HG02642 (cell line): Measurements from ENCODE around the gene CELF4.

ENCODE experiments used
- ATAC-seq: cut with Tn5 transposase; IDR thresholded peaks from one replicate; pipeline ENCODE4 v1.9.1; 2021; ENCODE audit warnings: mild to moderate bottlenecking; ENCODE audit not compliant: unreplicated experiment, poor library complexity

Gene CELF4

DNA sequence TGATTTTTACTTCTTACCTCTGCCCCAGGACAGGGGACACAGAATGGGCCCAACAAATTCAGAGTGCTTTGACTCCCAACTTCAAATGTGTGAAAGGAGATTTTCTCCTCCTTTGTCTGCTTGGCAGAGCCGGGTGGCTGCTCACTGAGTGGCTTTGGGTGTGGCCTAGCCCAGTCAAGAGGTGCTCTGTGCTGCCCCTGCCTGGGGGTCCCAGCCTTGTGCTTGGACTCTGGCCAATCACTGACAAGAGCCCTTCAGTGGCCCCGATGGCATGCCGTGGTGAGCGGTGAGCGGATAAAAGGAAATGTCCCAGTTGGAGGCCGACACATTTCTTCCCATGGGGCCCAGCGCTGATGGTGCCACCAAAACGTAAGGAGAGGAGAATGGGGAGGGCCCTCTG lies 259.2 kb downstream of the CELF4 start:
- ATAC-seq, result no peak

DNA sequence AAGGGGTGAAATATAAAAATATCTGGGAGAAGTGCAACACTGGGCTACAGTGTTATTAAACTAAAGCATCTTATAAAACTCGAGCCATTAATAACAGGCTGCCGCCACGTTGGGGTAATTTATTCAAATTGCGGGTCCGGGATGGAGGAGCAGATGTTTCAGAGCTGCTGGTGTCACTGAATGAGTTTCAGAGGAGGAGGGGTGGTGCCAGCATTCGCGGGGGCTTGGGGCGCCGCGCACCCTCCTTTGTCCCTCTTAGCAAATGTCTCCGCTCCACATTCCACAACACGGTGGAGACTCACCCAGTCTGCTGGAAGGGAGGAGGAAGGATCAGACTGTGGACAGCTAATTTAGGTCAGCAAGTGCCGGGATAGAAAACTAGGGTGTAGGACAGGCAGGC lies 260.5 kb downstream of the CELF4 start:
- ATAC-seq, result no peak

- no peak for ATAC-seq
Measured at GRCh38 chr18:37304012-37304680, 261.5 kb downstream of the CELF4 start.

- ATAC-seq, result no peak
Measured at GRCh38 chr18:37303009-37303408, 262.6 kb downstream of the CELF4 start.

DNA sequence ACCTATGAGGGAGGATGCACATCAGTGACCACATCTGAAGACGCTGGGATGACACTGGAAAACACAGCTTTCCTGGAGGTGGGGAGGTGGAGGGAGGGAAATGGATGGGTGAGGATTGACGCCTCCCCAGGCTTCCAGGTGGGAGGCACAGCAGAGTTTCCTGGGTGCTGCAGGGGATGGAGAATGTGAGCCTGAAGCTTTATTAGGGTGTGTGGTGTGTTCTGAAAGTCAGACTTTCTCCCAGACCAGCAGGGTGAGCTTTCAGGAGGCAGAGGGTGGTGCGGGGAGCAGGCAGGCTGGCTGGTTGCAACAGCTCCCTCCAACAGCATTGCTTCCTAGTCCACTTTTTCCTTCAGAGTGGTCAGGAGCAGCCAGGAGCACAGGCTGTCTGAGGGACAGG lies 263.1 kb downstream of the CELF4 start:
- no peak for ATAC-seq

- peak; percentile 45 for ATAC-seq
Measured at GRCh38 chr18:37299471-37300304, 265.9 kb downstream of the CELF4 start.

DNA sequence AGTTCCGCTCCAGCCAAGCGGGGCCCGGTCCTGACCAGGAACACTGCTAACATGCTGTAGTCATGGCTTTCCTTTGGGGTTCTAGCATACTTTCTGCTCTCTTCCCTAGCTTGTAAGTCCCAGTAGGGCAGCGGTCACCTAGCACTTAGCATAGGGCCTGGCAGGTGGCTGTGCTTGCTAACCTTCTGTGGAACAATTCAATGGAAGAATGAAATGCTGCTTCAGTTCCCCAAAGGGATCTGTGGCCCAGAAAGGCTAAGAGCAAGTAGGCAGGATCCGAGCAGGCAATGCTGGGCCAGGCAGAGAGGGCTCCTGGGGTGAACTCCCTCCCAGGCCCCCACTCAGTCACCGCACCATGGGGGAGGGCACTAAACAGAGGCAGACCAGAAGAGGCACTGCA lies 266.8 kb downstream of the CELF4 start:
- ATAC-seq, result no peak

DNA sequence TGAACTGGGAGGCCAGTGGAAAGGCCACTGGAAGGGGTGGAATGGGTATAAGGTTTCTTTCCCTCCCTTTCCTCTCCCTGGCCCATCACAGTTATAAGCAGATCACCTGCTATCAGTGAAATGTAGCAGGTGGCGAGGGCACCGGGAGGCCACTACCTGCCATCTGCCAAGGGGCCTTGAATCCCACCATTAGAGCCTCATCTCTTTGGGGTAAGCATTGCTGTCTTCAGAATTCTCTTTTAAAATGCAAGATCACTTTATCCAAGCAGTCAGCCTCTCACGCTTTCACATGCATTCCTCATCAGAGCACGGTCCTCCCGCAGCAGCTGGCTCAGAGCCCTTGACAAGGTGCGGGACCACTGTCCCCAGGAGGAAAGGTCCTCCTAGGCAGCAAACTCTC lies 268.5 kb downstream of the CELF4 start:
- no peak for ATAC-seq

DNA sequence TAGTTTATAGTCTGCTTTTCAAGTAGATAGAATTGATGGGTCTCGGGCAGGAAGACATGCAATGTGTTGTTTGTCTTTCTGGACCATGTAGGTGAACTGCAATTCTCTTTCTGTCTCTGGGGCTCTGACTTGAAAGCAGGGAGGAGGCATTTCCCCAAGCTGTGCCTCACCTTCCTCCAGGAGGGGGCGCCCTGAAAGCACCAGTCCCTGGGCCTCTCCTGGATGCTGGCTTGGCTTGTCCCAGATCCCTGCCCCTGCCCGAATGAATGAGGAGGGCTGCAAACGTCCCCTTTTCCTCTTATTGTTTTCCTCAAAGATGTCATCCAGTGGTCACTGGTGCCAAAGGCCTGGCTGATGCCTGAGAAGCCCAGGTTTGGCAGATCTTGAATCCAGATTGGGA lies 270.6 kb downstream of the CELF4 start:
- no peak for ATAC-seq

DNA sequence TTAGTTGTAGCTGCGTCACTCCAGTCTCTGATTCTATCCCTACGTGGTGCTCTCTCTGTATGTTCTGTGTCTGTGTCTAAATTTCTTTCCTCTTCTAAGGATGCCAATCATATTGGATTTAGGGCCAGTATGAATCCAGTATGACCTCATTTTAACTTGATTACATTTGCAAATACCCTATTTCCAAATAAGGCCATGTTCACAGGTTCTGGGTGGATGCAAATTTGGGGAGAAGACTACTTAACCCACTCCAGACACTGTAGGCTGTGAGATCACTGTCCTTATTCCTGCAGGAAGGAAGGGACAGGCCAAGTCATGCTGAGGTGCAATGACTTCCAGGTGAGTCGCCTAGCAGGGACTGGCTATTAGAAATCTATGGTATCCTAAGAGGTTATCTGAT lies 272.2 kb downstream of the CELF4 start:
- no peak for ATAC-seq

DNA sequence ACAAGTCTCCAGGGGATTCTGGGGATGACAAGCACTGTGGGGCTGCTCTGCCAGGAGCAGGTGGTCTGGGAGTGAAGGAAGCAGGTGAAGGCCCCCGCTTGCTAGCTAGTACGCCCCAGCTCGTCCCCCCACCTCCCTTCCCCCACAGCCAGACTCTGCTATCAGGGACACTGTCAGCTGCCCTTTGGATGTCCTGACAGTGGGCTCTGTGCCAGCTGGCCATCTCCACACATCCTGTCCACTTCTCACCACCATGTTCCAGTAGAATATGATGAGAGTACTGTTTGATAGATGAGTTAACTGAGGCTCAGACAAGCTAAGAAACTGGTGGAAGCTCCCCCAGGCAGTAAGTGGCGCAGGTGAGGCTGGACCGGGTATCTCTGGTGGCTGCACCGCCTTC lies 276.2 kb downstream of the CELF4 start:
- ATAC-seq, result no peak

DNA sequence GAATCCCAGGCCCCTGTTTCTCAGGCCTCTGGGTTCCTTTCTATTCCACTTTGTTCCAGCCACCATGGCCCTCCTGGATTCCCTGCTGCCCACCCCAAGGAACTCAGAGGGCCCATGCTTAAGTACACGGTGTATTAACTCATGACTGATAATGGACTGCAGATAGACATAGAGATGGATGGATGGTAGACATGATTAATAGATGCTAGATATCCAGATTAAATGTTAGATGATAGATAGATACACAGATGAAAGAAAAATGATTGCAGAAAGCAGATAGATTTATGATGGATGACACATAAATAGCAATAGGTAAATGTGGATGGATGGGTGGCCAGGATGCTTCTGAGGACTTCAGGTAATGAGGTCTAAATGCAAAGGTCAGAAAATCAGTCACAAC lies 278.0 kb downstream of the CELF4 start:
- ATAC-seq, result no peak

DNA sequence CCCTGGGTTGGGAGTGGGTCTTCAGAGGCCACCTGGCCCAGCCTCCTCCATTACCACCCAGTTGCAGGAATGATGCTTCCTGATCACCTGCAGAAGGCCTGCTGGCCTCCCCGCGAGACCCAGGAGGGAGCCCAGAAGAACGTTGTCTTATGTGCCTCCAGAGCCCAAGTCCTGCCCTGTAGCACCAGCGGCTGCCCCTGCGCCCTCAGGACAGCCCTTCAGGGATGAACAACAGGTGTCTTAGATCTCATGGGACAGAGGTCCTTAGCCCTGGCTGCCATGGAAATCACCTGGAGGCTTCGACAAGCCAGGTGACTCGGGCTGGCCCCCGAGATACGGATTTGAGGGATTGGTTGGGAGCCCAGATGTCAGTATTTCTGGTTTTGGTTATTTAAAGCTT lies 278.8 kb downstream of the CELF4 start:
- no peak for ATAC-seq

DNA sequence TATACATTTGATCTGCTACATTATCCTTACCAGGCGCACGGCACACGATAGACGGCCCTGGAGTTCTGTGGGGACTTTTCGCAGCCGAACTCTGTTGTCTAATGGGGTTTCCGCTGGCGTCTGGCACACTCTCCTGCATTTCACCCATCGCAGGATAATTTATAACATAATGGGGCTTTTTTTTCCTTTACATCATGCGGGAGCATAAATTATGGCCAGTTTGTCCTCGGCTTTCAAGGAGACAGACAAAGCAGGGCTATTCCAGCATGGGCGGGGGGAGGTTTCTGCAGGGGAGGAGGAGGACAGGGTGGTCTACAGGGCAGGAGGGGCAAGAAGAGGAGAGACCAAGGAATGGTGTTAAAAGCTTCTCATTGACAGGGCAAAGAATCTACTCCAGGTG lies 279.8 kb downstream of the CELF4 start:
- no peak for ATAC-seq

GRCh38 chr18:37284260-37284659 lies 281.3 kb downstream of the CELF4 start:
- ATAC-seq, result no peak

- no peak for ATAC-seq
Measured at GRCh38 chr18:37282386-37283037, 283.1 kb downstream of the CELF4 start.

DNA sequence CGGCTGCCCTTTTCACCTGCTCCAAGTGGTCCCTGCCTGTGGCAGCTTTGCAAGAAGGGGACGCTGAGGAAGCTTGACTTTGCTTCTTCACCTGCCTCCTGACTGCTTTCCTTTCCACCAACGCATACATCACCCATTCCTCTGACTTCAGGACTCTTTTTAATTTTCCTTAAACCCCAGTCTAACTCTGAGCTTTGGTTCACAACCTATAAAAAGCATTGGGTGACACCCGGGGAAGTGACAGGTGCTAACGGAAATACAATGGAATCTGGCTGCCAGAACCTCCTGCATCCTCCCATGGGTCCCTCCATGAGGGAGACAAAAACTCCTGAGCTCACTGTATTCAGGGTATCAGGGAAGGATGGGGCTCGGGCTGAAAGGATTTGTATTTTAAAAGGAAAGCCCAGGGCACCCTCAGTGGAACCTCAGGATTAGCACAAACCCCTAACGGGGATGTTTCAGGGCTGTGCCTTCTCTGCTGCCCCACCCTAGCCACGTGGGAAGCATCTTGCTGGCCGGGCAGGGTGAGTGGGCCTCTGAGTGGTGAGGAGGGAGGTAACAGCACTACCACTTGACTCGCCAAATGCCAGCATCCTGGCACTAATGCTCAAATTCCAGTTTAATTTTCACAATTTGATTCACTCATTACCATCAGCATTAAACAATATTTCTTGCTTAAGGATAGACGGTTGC lies 284.8 kb downstream of the CELF4 start:
- ATAC-seq, result no peak

GRCh38 chr18:37277804-37278203 lies 287.8 kb downstream of the CELF4 start:
- no peak for ATAC-seq

DNA sequence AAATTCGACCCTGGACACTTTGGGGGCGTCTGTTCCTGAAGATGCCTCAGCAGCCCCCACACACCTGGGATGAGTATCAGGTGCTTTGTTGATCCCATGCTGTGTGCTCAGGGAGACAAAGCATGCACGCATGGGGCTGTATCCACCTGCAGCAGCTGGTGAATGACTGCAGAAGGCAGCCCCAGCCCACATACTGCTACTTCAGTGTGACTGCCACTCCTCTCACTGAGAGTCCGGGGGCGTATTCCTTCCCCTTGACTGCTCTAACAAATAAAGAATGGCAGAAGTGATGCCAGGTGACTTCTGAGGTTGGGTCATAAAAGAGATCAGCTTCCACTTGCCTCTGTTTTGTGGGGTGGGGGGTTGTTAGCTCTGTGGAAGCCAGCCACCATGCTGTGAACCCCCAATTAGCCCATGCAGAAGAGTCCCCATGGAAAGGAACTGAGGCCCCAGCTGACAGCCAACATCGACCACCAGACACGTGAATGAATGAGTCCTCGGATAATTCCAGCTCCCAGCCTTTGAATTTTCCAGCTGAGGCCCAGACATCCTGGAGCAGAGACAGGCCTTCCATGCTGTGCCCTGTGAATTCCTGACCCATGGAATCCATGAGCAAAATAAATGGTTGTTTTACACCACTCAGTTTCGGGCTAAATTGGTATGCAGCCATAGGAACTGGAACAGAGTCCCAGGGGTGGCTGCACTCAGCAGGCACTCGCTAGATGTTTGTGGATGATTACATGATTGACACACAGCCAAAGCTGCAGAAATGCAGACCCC lies 289.3 kb downstream of the CELF4 start:
- ATAC-seq, result no peak

GRCh38 chr18:37275237-37275741 lies 290.3 kb downstream of the CELF4 start:
- no peak for ATAC-seq
